Effector memory CD4-positive, alpha-beta T cell (primary cell): ENCODE measurements around the gene TOMM22.
"Not testable (repeated sequence)": the region's sequence is repeated elsewhere in the genome, so short reads cannot be mapped to it uniquely, and the experiment has no call there.

Source experiments
- DNase-seq, 3 donors: peaks; one replicate each; pipeline ENCODE4 v3.0.0-alpha.2; 2020
- H3K27ac ChIP-seq: 2 replicates; pipeline ENCODE4 v1.7.0; 2013; ENCODE audit warnings: mild to moderate bottlenecking, low read length, moderate library complexity; ENCODE audit not compliant: insufficient read depth, poor library complexity, severe bottlenecking
- H3K27me3 ChIP-seq: replicated peaks from 2 replicates; pipeline ENCODE4 v1.7.0; 2013; ENCODE audit warnings: mild to moderate bottlenecking, low read length; ENCODE audit not compliant: insufficient read depth, control insufficient read depth, poor library complexity, severe bottlenecking
- H3K36me3 ChIP-seq: 2 replicates; pipeline ENCODE4 v1.7.0; 2013; ENCODE audit warnings: mild to moderate bottlenecking, low read length, moderate library complexity; ENCODE audit not compliant: control insufficient read depth, insufficient read depth
- H3K4me1 ChIP-seq: 2 replicates; pipeline ENCODE4 v1.7.0; 2013; ENCODE audit warnings: low read length, mild to moderate bottlenecking; ENCODE audit not compliant: control insufficient read depth, insufficient read depth, poor library complexity, severe bottlenecking
- H3K4me3 ChIP-seq: 2 replicates; pipeline ENCODE4 v1.7.0; 2013; ENCODE audit warnings: low read length, low read depth, mild to moderate bottlenecking; ENCODE audit not compliant: insufficient read depth, poor library complexity, severe bottlenecking
- H3K9me3 ChIP-seq: 2 replicates; pipeline ENCODE4 v1.7.0; 2013; ENCODE audit warnings: mild to moderate bottlenecking, low read length, moderate library complexity; ENCODE audit not compliant: control insufficient read depth
- total RNA-seq, 3 donors: gene quantifications; one replicate each; lab custom pipeline; 2026; lab: John Stamatoyannopoulos, UW

Gene TOMM22
- 37.3 to 59.7 (median 42.4) reads per million in 3 donors for total RNA-seq

DNA sequence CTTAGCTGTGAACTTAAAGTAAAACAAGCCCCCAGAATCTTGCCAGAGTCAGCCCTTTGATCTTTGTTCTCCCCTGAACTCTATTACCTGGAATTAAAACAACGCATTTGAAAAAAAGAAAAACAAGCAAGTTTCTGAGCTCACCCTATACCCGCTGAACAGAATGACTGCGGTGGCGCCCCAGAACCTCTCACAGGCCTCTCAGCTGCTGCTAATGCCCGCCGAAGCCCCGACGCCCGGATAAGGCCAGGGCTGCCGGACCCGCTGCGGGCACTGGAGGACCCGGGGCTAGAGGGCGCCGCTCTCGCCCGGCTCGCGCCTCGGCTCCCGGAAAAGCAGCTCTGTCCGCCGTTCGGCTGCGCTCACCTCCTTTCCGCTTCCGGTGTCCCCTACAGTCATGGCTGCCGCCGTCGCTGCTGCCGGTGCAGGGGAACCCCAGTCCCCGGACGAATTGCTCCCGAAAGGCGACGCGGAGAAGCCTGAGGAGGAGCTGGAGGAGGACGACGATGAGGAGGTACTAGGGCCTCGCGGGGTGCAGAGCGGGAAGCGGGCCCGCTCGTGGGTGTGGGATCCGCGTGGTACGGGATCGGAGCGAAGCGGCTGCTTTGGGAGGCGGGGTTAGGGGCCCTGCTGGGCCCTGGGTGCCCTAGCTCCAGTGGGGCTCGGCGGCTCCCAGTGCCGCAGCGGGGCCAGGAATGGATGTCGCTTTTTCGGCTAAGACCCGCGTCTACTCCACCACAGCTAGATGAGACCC lies at the start of gene TOMM22:
TSS of gene TOMM22 (plus strand) at position 376 of the 754 bp plus-strand sequence. CDS start at position 398, 22 bp downstream.
- Histone ChIP-seq H3K4me1 (peaks cover 11% of the 10 kb centered on the region), H3K9me3 (no peaks in the 10 kb centered on the region), H3K4me3 (peak within 1 kb of the TSS; percentile 89), H3K27me3 (no peaks in the 10 kb centered on the region), H3K27ac (peak within 1 kb of the TSS; percentile 92), H3K36me3 (peaks cover 28% of the 10 kb centered on the region)
- DNase-seq, result peak; percentile 67 to 77 (median 70)

DNA sequence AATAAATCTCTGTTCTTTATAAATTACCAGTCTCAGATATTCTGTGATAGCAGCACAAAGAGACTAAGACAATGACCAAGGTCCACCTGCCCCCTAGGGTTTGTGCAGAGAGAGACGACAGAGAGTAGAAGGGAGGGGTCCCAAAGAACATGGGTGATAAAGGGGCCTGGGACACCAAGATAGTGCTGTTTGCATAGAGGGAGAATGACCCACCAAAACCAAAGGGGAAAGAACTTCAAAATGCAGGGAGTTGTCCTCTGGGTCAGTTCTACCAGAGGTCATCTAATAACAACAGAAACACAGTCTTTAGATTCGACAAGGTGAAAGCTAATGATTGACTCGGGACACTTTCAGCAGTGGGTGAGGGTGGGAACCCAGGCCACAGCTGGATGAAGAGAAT lies 49.2 kb upstream of the TOMM22 start:
- DNase-seq, result no peak
- Histone ChIP-seq H3K27me3 (no peaks in the 10 kb centered on the region), H3K4me3 (no peak overlapping the region), H3K4me1 (no peaks in the 10 kb centered on the region), H3K27ac (no peak overlapping the region), H3K36me3 (no peaks in the 10 kb centered on the region), H3K9me3 (no peaks in the 10 kb centered on the region)

DNA sequence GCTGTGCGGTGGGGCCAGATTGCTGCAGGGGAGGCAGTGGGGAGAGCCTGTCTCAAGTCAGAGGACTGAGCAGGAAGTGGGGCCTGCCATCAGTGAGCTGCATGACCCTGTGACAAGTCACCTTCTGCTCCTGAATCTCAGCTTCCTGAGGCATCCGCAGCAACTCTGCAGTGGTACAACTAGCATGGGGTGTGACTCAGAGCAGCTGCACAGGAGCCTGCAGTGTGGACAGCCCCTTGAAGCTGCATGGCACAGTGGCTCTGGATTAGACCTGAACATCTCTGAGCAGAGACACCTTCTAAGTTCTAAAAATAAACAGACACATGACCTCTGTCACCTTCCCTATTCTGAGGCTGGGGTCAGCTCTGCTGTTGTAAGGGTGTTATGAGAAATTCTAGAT lies 43.5 kb upstream of the TOMM22 start:
- no peaks in the 10 kb centered on the region for H3K27me3 ChIP-seq
- no peaks in the 10 kb centered on the region for H3K36me3 ChIP-seq
- H3K27ac ChIP-seq, result no peak overlapping the region
- H3K4me3 ChIP-seq, result no peak overlapping the region
- DNase-seq, result no peak
- H3K4me1 ChIP-seq, result no peaks in the 10 kb centered on the region
- H3K9me3 ChIP-seq, result no peaks in the 10 kb centered on the region

DNA sequence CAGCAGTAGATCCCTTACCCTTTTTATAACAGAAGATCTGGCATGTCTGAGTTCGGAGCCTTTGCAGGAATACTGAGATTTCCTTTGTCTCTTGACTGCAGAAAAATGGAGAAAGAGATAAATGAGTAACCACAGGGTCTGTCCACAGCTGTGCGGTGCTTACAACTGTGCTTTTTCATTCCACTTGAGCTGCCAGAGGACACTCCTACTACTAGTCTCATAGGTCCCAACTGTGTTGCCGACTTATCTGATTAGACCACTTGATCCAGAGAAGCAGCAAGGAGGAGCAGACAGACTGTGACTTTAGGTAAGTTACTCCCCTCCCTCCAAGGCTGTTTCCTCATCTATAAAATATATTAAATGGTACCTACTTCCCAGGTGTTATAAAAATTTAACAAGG lies 43.0 kb upstream of the TOMM22 start:
- H3K4me1 ChIP-seq, result no peaks in the 10 kb centered on the region
- H3K4me3 ChIP-seq, result no peak overlapping the region
- H3K27me3 ChIP-seq, result no peaks in the 10 kb centered on the region
- DNase-seq, result no peak
- H3K36me3 ChIP-seq, result no peaks in the 10 kb centered on the region
- H3K27ac ChIP-seq, result no peak overlapping the region
- no peaks in the 10 kb centered on the region for H3K9me3 ChIP-seq

DNA sequence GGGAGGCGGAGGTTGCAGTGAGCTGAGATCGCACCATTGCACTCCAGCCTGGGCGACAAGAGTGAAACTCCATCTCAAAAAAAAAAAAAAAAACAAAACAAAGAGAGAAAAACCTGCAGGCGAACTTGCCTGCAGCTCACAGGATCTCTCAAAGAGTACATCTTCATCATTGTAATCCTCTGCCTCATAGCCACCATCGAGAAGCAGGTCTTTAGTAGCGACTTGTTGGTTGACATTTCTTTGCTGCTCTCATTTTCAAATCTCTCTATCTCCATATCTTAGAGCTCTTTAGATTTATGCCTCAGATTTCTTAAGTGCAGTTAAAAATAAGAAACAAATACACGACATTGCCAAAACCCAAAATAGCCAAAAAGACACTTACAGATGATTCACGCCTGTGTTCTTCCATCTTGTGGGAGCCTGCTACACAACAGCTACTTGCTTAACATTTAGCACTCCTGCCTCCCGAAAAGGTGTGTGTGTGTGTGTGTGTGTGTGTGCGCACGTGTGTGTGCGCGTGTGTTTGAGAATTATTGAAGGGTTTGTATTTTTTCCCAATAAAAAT lies 40.2 kb upstream of the TOMM22 start:
- Histone ChIP-seq H3K4me1 (no peaks in the 10 kb centered on the region), H3K36me3 (no peaks in the 10 kb centered on the region), H3K27ac (no peak overlapping the region), H3K4me3 (no peak overlapping the region), H3K27me3 (no peaks in the 10 kb centered on the region), H3K9me3 (no peaks in the 10 kb centered on the region)
- no peak for DNase-seq

DNA sequence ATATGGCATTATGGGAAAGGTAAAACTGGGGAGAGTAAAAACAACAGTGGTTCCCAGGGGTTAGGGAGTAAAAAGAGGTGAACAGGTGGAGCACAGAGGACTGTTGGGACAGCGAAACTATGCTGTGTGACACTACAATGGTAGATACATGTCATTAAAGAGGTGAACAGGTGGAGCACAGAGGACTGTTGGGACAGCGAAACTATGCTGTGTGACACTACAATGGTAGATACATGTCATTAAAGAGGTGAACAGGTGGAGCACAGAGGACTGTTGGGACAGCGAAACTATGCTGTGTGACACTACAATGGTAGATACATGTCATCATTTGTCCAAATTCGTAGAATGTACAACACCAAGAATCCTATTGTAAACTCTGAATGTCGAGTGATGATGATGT lies 37.5 kb upstream of the TOMM22 start:
- not testable (repeated sequence) for H3K4me3 ChIP-seq, DNase-seq, H3K27ac ChIP-seq, H3K36me3 ChIP-seq, H3K9me3 ChIP-seq, H3K4me1 ChIP-seq, H3K27me3 ChIP-seq

DNA sequence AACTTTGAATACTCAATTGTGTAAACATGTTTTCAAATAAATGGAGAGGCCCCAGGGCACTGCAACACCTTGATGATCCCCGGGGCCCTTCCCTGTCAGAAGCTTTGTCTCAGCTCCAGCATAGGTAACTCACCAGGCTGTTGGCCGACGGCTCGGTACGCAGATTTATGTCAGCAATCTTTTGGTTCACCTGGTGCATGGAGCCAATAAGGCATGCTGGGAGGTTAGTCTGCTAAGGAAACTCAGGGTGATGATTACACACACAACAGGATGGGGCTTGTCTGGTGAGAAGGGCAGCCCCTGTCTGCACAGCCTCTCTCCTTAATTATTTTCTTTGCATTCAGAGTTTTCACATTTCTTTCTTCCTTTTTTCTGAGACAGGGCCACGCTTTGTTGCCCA lies 36.3 kb upstream of the TOMM22 start:
- Histone ChIP-seq H3K36me3 (no peaks in the 10 kb centered on the region), H3K27me3 (no peaks in the 10 kb centered on the region), H3K4me1 (no peaks in the 10 kb centered on the region), H3K9me3 (no peaks in the 10 kb centered on the region), H3K4me3 (no peak overlapping the region), H3K27ac (no peak overlapping the region)
- no peak for DNase-seq

DNA sequence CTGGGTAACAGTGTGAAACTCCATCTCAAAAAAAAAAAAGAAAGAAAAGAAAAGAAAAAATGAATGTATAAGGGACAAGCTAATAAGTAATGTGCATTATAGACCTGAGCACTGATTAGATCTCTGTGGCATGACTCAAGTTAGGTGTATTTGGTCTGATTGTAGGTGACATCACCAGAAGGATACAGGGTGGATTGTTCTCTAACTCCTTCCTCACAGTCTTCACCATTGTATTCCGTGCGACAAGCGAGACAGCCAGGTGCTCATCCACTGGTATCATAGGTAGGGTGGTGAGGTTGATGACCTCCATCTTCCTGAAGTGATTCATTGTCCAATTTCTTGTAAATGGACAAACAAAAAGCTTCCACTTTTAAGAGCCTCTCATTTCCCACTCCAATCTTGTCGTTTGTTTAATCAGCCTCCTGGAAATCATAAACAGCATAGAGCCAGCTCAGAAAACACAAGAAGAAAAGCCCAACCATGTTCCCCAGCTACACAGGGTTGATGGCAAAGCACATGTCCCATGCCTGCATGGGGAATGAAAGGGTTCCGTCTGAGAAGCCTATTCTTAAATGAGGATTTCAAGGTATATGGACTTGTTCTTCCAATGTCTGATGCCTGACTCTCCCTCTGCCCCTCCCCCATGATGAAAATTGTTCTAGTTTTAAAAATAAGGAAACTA lies 31.8 kb upstream of the TOMM22 start:
- Histone ChIP-seq H3K36me3 (no peaks in the 10 kb centered on the region), H3K4me1 (no peaks in the 10 kb centered on the region), H3K27ac (no peak overlapping the region), H3K27me3 (no peaks in the 10 kb centered on the region), H3K4me3 (no peak overlapping the region), H3K9me3 (no peaks in the 10 kb centered on the region)
- no peak for DNase-seq

DNA sequence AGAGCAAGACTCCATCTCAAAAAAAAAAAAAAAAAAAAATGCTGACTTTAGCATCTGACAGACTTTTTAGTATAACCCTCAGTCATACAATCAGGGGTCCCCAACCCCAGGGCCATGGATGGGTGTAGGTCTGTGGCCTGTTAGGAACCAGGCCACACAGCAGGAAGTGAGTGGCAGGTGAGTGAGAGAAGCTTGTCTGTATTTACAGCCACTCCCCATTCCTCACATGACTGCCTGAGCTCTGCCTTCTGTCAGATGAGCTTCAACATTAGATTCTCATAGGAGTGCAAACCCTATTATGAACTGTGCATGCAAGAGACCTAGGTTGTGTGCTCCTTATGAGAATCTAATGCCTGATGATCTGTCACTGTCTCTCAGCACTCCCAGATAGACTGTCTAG lies 28.9 kb upstream of the TOMM22 start:
- H3K4me1 ChIP-seq, result peaks cover 14% of the 10 kb centered on the region
- no peak overlapping the region for H3K27ac ChIP-seq
- H3K36me3 ChIP-seq, result no peaks in the 10 kb centered on the region
- H3K4me3 ChIP-seq, result no peak overlapping the region
- DNase-seq, result no peak
- H3K27me3 ChIP-seq, result no peaks in the 10 kb centered on the region
- no peaks in the 10 kb centered on the region for H3K9me3 ChIP-seq

DNA sequence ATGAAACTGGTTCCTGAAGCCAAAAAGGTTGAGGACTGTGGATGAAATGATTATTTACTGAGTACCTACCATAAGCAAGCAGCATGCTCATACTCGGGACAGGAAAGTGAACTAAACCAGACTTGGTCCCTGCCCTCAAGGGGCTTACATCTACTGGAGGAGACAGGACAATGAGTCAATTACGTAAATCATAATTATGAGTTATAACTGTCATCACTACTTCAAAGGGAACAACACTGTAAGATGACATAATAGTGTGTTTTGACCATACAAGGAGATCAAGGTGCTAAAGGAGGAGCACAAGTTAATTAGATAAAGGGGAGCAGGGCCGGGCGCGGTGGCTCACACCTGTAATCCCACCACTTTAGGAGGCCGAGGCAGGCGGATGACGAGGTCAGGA lies 28.0 kb upstream of the TOMM22 start:
- Histone ChIP-seq H3K27me3 (no peaks in the 10 kb centered on the region), H3K36me3 (no peaks in the 10 kb centered on the region), H3K4me1 (peaks cover 14% of the 10 kb centered on the region), H3K9me3 (no peaks in the 10 kb centered on the region), H3K27ac (no peak overlapping the region), H3K4me3 (no peak overlapping the region)
- DNase-seq, result no peak
